MCF 10A (cell line): Measurements from ENCODE around the gene STXBP4. TPM values are rescaled to one million over a fixed set of nuclear protein-coding genes. Genes with fewer than 3 reads are reported as not detected.

Source experiments
- BruUV-seq: library from RNA; stranded (reverse); fragments of 400-500 nt; replicated peaks from 2 replicates; lab custom pipeline; 2021; lab: Mats Ljungman, UMichigan
- CTCF ChIA-PET: fragments of 300-600 bp; sonication (Branson Sonifier 250); formaldehyde crosslinking; extraction: SDS; loops from one replicate; lab custom pipeline; 2021; ENCODE audit warnings: antibody characterized with exemption, inconsistent platforms; lab: Yijun Ruan, JAX
- POLR2A ChIA-PET: fragments of 300-600, 350-650 bp; sonication (Branson Sonifier 250); formaldehyde crosslinking; extraction: SDS; loops from one replicate; lab custom pipeline; 2020; ENCODE audit warnings: antibody characterized with exemption, inconsistent platforms; lab: Yijun Ruan, JAX
- DNase-seq: peaks from one replicate; pipeline ENCODE4 v3.0.0-alpha.2; 2018; ENCODE audit not compliant: unreplicated experiment
- H3K27ac Mint-ChIP-seq: one replicate; pipeline ENCODE4 v1.8.0; 2022; ENCODE audit warnings: mild to moderate bottlenecking, low read depth, mixed read lengths; ENCODE audit not compliant: unreplicated experiment
- H3K27me3 Mint-ChIP-seq: one replicate; pipeline ENCODE4 v1.8.0; 2022; ENCODE audit warnings: mixed read lengths; ENCODE audit not compliant: insufficient read depth, unreplicated experiment
- H3K36me3 Mint-ChIP-seq: one replicate; pipeline ENCODE4 v1.8.0; 2022; ENCODE audit warnings: mild to moderate bottlenecking, moderate library complexity, mixed read lengths; ENCODE audit not compliant: insufficient read depth, unreplicated experiment
- H3K4me1 Mint-ChIP-seq: one replicate; pipeline ENCODE4 v1.8.0; 2022; ENCODE audit warnings: mixed read lengths; ENCODE audit not compliant: insufficient read depth, unreplicated experiment
- H3K4me3 Mint-ChIP-seq: one replicate; pipeline ENCODE4 v1.8.0; 2022; ENCODE audit warnings: mild to moderate bottlenecking, moderate library complexity, mixed read lengths; ENCODE audit not compliant: unreplicated experiment
- H3K9me3 Mint-ChIP-seq: one replicate; pipeline ENCODE4 v1.8.0; 2022; ENCODE audit warnings: mixed read lengths; ENCODE audit not compliant: unreplicated experiment
- CTCF ChIP-seq: fragments of 200-600 bp; IDR thresholded peaks from one replicate; pipeline ENCODE4 v1.8.0; 2022; ENCODE audit warnings: antibody characterized with exemption, mild to moderate bottlenecking; ENCODE audit not compliant: unreplicated experiment
- intact Hi-C: fragments of 100-400 bp; cut with micrococcal nuclease; formaldehyde crosslinking; loops from 2 replicates; pipeline ENCODE4 v1.14.1; 2022
- total RNA-seq: library from RNA; stranded (reverse); gene quantifications from 2 replicates; pipeline ENCODE4 v1.2.3, GENCODE V29; 2022

Gene STXBP4
- total RNA-seq, 1 experiment from 2014 or later, result 6.7 TPM

- H3K27ac Mint-ChIP-seq, result no peak overlapping the region
- ChIA-PET CTCF (interaction anchor here (0.5 to 1.6 kb wide), 5 partner anchors 129 to 292 kb away, joined by 3 to 4 read pairs (median 4); no protein-coding TSS in a partner anchor), POLR2A (interaction anchor here (0.6 to 1.6 kb wide), 4 partner anchors 175 to 448 kb away, joined by 3 to 7 read pairs (median 3); no protein-coding TSS in a partner anchor)
- H3K4me1 Mint-ChIP-seq, result peaks cover 13% of the 10 kb centered on the region
- H3K27me3 Mint-ChIP-seq, result no peaks in the 10 kb centered on the region
- no TSS peak for BruUV-seq
- no peaks in the 10 kb centered on the region for H3K9me3 Mint-ChIP-seq
- no peaks in the 10 kb centered on the region for H3K36me3 Mint-ChIP-seq
- H3K4me3 Mint-ChIP-seq, result no peak overlapping the region
- no peak for TF ChIP-seq CTCF
- intact Hi-C loops, result no loop called here
- no peak for DNase-seq
Observed at GRCh38 chr17:55063885-55064874, 95.6 kb downstream of the STXBP4 start.

- Mint-ChIP-seq H3K9me3 (no peaks in the 10 kb centered on the region), H3K27me3 (no peaks in the 10 kb centered on the region), H3K36me3 (peaks cover 4% of the 10 kb centered on the region), H3K4me3 (no peak overlapping the region), H3K4me1 (peaks cover 8% of the 10 kb centered on the region), H3K27ac (no peak overlapping the region)
- intact Hi-C loops, result no loop called here
- CTCF ChIA-PET, result interaction anchor here (0.8 to 0.9 kb wide), 2 partner anchors 23 to 170 kb away, joined by 3 read pairs; no protein-coding TSS in a partner anchor
- TF ChIP-seq CTCF, result no peak
- BruUV-seq, result no TSS peak
- peak; percentile 49 for DNase-seq
- POLR2A ChIA-PET, result interaction anchor here (0.6 to 1.0 kb wide), 3 partner anchors 12 to 476 kb away, joined by 3 read pairs; no protein-coding TSS in a partner anchor
Observed at GRCh38 chr17:55067697-55068439, 99.3 kb downstream of the STXBP4 start.

- Mint-ChIP-seq H3K4me3 (no peak overlapping the region), H3K9me3 (no peaks in the 10 kb centered on the region), H3K27me3 (no peaks in the 10 kb centered on the region), H3K36me3 (peaks cover 4% of the 10 kb centered on the region), H3K4me1 (peaks cover 8% of the 10 kb centered on the region), H3K27ac (no peak overlapping the region)
- CTCF ChIA-PET, result interaction anchor here (0.7 kb wide), 1 partner anchor 1836 kb away, joined by 4 read pairs; no protein-coding TSS in a partner anchor
- POLR2A ChIA-PET, result interaction anchor here (0.6 kb wide), 2 partner anchors 12 to 217 kb away, joined by 3 to 6 read pairs; no protein-coding TSS in a partner anchor
- intact Hi-C loops, result no loop called here
- no peak for DNase-seq
- BruUV-seq, result no TSS peak
- TF ChIP-seq CTCF, result no peak
Observed at GRCh38 chr17:55068862-55069811, 100.6 kb downstream of the STXBP4 start.
